GM12878 (cell line): Measurements from ENCODE around the gene NISCH. TPM values are rescaled to one million over a fixed set of nuclear protein-coding genes. Genes with fewer than 3 reads are reported as not detected.

Experiments
- ATAC-seq: fragments of 200-7000 bp; cut with Tn5 transposase; 3 replicates; pipeline ENCODE4 v1.9.1; 2020; ENCODE audit warnings: mild to moderate bottlenecking, moderate library complexity
- BruUV-seq: library from RNA; stranded (reverse); fragments of 400-500 nt; replicated peaks from 2 replicates; lab custom pipeline; 2021; lab: Mats Ljungman, UMichigan
- CTCF ChIA-PET: fragments of 300-600 bp; sonication (Branson Sonifier 250); formaldehyde crosslinking; extraction: SDS; loops from one replicate; lab custom pipeline; 2021; ENCODE audit warnings: inconsistent platforms; lab: Yijun Ruan, JAX
- POLR2A ChIA-PET: fragments of 350-600 bp; formaldehyde crosslinking; extraction: SDS; loops from one replicate; lab custom pipeline; 2021; ENCODE audit warnings: inconsistent platforms; lab: Charles Lee
- RAD21 ChIA-PET: fragments of 300-600 bp; sonication (Branson Sonifier 250); formaldehyde crosslinking; loops from one replicate; lab custom pipeline; 2023; ENCODE audit warnings: antibody characterized with exemption; ENCODE audit not compliant: unreplicated experiment; lab: Charles Lee
- SMC1A ChIA-PET: fragments of 300-600 bp; sonication (Branson Sonifier 250); formaldehyde crosslinking; loops from one replicate; lab custom pipeline; 2023; ENCODE audit not compliant: unreplicated experiment, uncharacterized antibody; lab: Charles Lee
- DNase-seq: peaks from one replicate; pipeline ENCODE4 v3.0.0-alpha.2; 2011; ENCODE audit warnings: low read depth, low spot score
- FAIRE-seq: peaks from 3 replicates; lab custom pipeline; 2011; peaks lifted over from hg19 to GRCh38; lab: Jason Lieb, UNC
- H2AFZ ChIP-seq: 2 replicates; pipeline ENCODE4 v1.6.0; 2011; ENCODE audit warnings: low read depth, low read length, control low read depth; ENCODE audit not compliant: control insufficient read depth
- H3K27ac ChIP-seq: 2 replicates; pipeline ENCODE4 v1.5.1; 2011; ENCODE audit warnings: control low read depth; ENCODE audit not compliant: control insufficient read depth, insufficient read depth
- H3K27me3 ChIP-seq, 2 experiments: replicated peaks in 1 of 2; 2 replicates each; pipeline versions ENCODE4 v1.6.0 to v1.6.1; 2011; ENCODE audit warnings: low read length in 1 of 2; ENCODE audit not compliant: control insufficient read depth in 2 of 2, insufficient read depth in 2 of 2
- H3K36me3 ChIP-seq, 2 experiments: 2 replicates each; pipeline ENCODE4 v1.5.1; 2011; ENCODE audit warnings: low read length in 1 of 2; ENCODE audit not compliant: control insufficient read depth in 2 of 2, insufficient read depth in 2 of 2
- H3K4me1 ChIP-seq: 2 replicates; pipeline ENCODE4 v1.6.1; 2011; ENCODE audit warnings: mild to moderate bottlenecking, low read length, moderate library complexity, mixed read lengths; ENCODE audit not compliant: control insufficient read depth, insufficient read depth
- H3K4me2 ChIP-seq: 2 replicates; pipeline ENCODE4 v1.6.0; 2011; ENCODE audit warnings: control low read depth; ENCODE audit not compliant: control insufficient read depth, insufficient read depth
- H3K4me3 ChIP-seq: fragments of 200-600 bp; sonication (generic); 2 replicates; pipeline ENCODE4 v1.5.1; 2016
- H3K79me2 ChIP-seq: 2 replicates; pipeline ENCODE4 v1.6.0; 2011; ENCODE audit warnings: low read length; ENCODE audit not compliant: control insufficient read depth, insufficient read depth
- H3K9ac ChIP-seq: 2 replicates; pipeline ENCODE4 v1.8.0; 2011; ENCODE audit warnings: low read length, control low read depth, mixed read lengths; ENCODE audit not compliant: control insufficient read depth, insufficient read depth
- H3K9me3 ChIP-seq: replicated peaks from 3 replicates; pipeline ENCODE4 v1.5.1; 2011; ENCODE audit warnings: mild to moderate bottlenecking, low read length; ENCODE audit not compliant: control insufficient read depth, insufficient read depth
- H4K20me1 ChIP-seq: 2 replicates; pipeline ENCODE4 v1.6.0; 2011; ENCODE audit not compliant: control insufficient read depth, insufficient read depth
- ELK1 ChIP-seq: IDR thresholded peaks from 2 replicates; pipeline ENCODE4 v1.6.1; 2012; ENCODE audit warnings: low read depth, low read length, improper control_type of control experiment
- FOXM1 ChIP-seq: IDR thresholded peaks from 2 replicates; pipeline ENCODE4 v1.6.1; 2012; ENCODE audit warnings: low read depth, mild to moderate bottlenecking, inconsistent platforms, low read length, moderate library complexity
- HDGF ChIP-seq: fragments of 450-650 bp; IDR thresholded peaks from 2 replicates; pipeline ENCODE4 v1.6.1; 2016; ENCODE audit warnings: antibody characterized with exemption
- NFIC ChIP-seq: IDR thresholded peaks from 2 replicates; pipeline ENCODE4 v1.6.1; 2012; ENCODE audit warnings: low read depth, mild to moderate bottlenecking, inconsistent platforms, low read length, moderate library complexity
- NRF1 ChIP-seq: conservative IDR thresholded peaks from 2 replicates; pipeline ENCODE4 v1.6.1; 2011; ENCODE audit warnings: mild to moderate bottlenecking, low read depth, low read length, improper control_type of control experiment
- PBX3 ChIP-seq: IDR thresholded peaks from 2 replicates; pipeline ENCODE4 v1.6.1; 2011; ENCODE audit warnings: mild to moderate bottlenecking, low read depth, low read length, moderate library complexity; ENCODE audit not compliant: insufficient replicate concordance
- POU2F2 ChIP-seq: IDR thresholded peaks from 3 replicates; pipeline ENCODE4 v1.6.1; 2011; ENCODE audit warnings: low read depth, mild to moderate bottlenecking, low read length, borderline replicate concordance
- RELA ChIP-seq: fragments of 450-650 bp; IDR thresholded peaks from 2 replicates; pipeline ENCODE4 v1.8.0; 2014; ENCODE audit warnings: borderline replicate concordance; ENCODE audit not compliant: partially characterized antibody
- SKIL ChIP-seq: fragments of 450-650 bp; IDR thresholded peaks from 2 replicates; pipeline ENCODE4 v1.6.1; 2017; ENCODE audit warnings: mild to moderate bottlenecking, low read depth, inconsistent platforms; ENCODE audit not compliant: poor library complexity, severe bottlenecking
- SMAD5 ChIP-seq: IDR thresholded peaks from 2 replicates; pipeline ENCODE4 v1.6.1; 2016; ENCODE audit warnings: antibody characterized with exemption, low read depth
- ZBTB33 ChIP-seq: fragments of 450-650 bp; IDR thresholded peaks from 2 replicates; pipeline ENCODE4 v1.6.1; 2017; ENCODE audit warnings: mild to moderate bottlenecking
- WGBS: methylation state at CpG from one replicate; pipeline ENCODE4 v1.1.6; 2016; ENCODE audit warnings: low lambda C conversion rate; ENCODE audit not compliant: insufficient replicate concordance, insufficient coverage; ENCODE audit errors: missing lambda C conversion rate; 5-methylcytosine and 5-hydroxymethylcytosine counted together
- in situ Hi-C: fragments of 300-500 bp; cut with MboI; formaldehyde crosslinking; loops from 9 replicates; pipeline ENCODE4 v1.14.3; 2018; ENCODE audit warnings: mixed read lengths
- intact Hi-C: fragments of 100-400 bp; cut with micrococcal nuclease; formaldehyde crosslinking; loops from one replicate; pipeline ENCODE4 v1.14.2; 2022; ENCODE audit not compliant: unreplicated experiment
- polyA plus RNA-seq, 11 experiments: library from polyadenylated mRNA; depleted of rRNA in 4 of 11; unstranded in 6 of 11; stranded (reverse) in 5 of 11; fragments of >200 nt; fragmentation: Nextera tagmentation in 4 of 11; fragmentation: Illumina TruSeq in 1 of 11; extraction: Ambion mirVana in 4 of 11; extraction: Trizol in 1 of 11; gene quantifications; 1 replicate in 1 of 11; 2 replicates in 10 of 11; pipeline versions ENCODE4 v1.2.1 to v1.2.3, GENCODE V29; 2011 to 2016; ENCODE audit warnings: inconsistent platforms in 2 of 11, missing spikeins in 2 of 11, low read depth in 1 of 11
- total RNA-seq, 4 experiments: library from RNA; depleted of rRNA in 3 of 4; stranded (reverse); fragments of >200 nt in 3 of 4; fragmentation: Illumina TruSeq in 1 of 4; extraction: Trizol in 1 of 4; gene quantifications; 2 replicates each; pipeline versions ENCODE4 v1.2.1 to v1.2.3, GENCODE V29; 2013 to 2021

The NISCH gene
- total and polyA plus RNA-seq, 10 of the 15 experiments (the other 5 are each of a cell fraction or from before 2014, with no cell fraction given) = 0.76 to 52.5 (median 24.6) TPM

GRCh38 chr3:52483577-52484381, 28.4 kb downstream of the NISCH start:
- no peak for ATAC-seq
- no peak overlapping the region for H3K9ac ChIP-seq
- no peaks in the 10 kb centered on the region for H3K79me2 ChIP-seq
- no peak overlapping the region for H3K4me3 ChIP-seq
- H3K27ac ChIP-seq = no peak overlapping the region
- H3K4me2 ChIP-seq = no peak overlapping the region
- FAIRE-seq = no peak
- 98% methylated on average over 13 of the region's 13 CpGs for WGBS
- H3K27me3 ChIP-seq = no peaks in the 10 kb centered on the region
- no peaks in the 10 kb centered on the region for H3K4me1 ChIP-seq
- no peak overlapping the region for H2AFZ ChIP-seq
- no peaks in the 10 kb centered on the region for H4K20me1 ChIP-seq
- intact Hi-C loops = no loop called here
- POLR2A ChIA-PET = no interaction called here
- SMC1A ChIA-PET = no interaction called here
- RAD21 ChIA-PET = no interaction called here
- H3K36me3 ChIP-seq = peaks cover 25 to 32% of the 10 kb centered on the region in 2 experiments
- TF ChIP-seq RELA = no peak
- no peak for TF ChIP-seq NFIC
- TF ChIP-seq FOXM1 = no peak
- no peak for TF ChIP-seq PBX3
- TF ChIP-seq ELK1 = no peak
- TF ChIP-seq NRF1 = no peak
- TF ChIP-seq ZBTB33 = no peak
- no peak for TF ChIP-seq SMAD5
- no peak for TF ChIP-seq HDGF
- no peak for TF ChIP-seq POU2F2
- no peak for TF ChIP-seq SKIL
- CTCF ChIA-PET = no interaction called here
- no peak for DNase-seq
- in situ Hi-C loops = no loop called here
- H3K9me3 ChIP-seq = no peaks in the 10 kb centered on the region
- no TSS peak for BruUV-seq
